Raji (cell line): ENCODE results near the gene TEX14.

Experiments used
- POLR2A ChIP-seq: IDR thresholded peaks from 2 replicates; pipeline ENCODE4 v1.6.1; 2011; ENCODE audit warnings: low read depth, low read length, control low read depth; ENCODE audit not compliant: insufficient read depth

The TEX14 gene

DNA sequence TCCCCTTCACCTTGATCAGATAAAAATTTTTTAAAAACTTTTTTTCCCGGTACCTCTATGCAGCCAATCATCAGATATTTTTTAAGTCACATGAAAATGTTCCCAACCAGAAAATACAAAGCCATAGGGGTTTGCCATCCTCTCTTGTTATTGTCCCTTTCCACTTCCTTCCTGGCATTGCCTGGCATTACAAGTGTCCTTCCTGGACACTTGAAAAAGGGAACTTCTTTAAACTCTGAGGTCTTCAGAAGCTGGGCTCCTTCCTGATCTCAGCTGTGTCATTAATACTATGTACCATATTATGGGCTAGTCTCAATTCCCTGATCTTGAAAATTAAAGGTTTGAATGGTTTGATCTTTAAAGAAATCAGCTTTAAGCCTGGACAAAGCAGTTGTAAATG, 64.9 kb downstream of the TEX14 start:
- TF ChIP-seq POLR2A = no peak

DNA sequence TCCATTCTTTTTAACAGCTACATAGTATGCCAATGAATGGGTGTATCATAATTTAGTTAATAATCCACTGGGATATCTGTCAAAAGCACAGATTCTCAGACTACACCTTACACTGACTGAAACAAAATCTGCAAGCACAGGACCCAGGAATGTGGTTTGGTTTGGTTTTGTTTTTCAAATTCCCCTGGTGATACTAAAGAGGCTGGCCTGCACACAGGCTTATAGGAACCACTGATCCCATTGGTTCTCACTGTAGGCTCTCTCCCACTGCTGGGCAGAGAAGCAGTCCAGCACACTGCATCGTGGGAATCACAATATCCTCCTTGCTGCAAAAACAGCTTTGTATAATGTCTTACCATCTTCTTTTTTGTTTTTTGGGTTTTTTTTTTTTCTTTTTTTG, 67.1 kb downstream of the TEX14 start:
- TF ChIP-seq POLR2A = no peak

DNA sequence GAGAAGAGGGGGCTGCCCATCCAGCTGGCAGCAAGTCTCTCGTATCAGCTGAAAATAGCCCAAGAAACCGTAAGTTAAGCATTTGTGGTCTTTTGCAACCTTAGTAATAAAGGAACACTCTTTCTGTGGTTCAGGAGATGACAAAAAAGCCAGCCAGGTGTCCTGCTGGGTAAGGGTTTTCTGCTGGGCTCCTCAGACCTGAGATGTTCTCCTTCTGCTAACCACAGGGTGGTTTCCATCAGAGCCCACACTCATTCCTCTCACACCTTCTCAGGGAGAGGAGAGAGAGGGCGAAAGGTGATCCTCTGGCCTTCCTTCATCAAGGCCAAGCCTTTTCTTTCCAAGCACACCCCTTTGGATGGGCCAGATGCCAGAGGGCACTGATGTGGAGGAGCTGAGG, 70.7 kb downstream of the TEX14 start:
- TF ChIP-seq POLR2A = no peak

DNA sequence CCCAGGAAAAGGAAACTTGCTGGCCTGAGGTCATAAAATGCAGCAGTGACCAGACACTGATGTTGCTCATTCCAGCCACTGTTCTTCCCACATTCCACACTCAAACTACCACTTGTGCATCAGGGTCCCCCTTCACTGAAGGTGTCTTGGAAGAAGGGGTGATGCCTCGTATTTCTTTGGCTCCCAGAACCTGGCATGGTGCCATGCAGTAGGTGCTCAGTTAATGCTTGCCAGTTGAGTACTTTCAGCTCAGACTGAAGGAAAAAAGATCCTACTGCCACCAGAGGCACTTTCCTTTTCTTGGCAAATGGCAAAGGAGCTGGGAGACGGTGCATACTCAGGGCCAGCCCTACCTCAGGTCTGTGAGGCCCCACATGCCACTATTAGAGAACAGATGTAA, 73.5 kb downstream of the TEX14 start:
- no peak for TF ChIP-seq POLR2A

DNA sequence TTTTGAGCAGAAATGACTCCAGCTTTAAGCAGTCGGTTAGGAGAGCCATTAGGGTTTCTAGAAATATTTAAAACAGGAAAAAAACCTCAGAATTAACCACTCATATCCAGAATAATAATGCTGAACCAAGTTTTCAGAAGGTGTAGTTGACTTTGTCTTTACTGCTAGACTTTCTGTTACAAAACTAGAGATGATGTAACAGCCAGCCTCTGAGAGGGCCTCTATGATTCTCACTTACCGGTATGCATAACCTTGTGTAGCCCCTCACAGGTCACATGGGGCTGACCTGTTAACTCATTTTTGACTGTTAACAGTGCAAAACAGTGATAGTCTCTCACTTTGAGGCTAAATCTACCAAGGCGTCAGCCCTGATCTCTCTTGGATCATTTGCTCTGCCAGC, 74.3 kb downstream of the TEX14 start:
- no peak for TF ChIP-seq POLR2A

DNA sequence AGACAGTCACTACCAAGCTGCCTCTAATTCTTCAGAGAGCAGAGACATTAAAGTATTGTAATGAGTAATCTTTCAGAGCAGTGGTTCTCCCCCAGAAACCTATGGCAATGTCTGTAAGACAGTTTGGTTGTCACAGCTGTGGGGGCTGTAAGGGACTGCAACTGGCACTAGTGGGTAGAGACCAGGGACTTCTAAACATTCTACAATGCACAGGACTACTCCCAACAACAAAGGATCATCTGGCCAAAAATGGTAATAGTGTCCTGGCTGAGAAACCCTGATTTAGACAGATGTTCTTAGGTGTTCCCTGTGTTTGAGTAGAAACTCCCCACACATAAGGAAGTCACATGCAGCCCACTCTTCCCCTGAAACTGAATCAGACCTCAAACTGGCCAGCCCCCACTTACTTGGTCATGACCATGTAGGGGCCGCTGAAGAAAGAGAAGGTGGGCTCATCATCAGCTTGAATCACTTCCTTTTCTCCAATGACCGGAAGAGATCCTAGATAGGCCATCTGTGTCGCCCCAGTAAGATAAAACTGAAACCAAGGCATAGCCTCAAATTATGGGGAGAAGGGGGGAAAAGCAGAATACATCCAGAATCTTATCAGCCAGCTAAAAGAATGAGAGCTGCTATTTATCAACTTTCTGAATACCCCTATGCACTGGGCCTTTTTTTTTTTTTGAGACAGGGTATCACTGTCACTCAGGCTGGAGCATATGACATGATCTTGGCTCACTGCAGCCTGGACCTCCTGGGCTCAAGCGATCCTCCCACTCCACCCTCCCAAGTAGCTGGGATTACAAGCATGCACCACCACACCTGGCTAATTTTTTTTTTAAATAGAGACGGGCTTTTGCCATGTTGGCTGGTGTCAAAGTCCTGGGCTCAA, 75.8 kb downstream of the TEX14 start:
- no peak for TF ChIP-seq POLR2A

DNA sequence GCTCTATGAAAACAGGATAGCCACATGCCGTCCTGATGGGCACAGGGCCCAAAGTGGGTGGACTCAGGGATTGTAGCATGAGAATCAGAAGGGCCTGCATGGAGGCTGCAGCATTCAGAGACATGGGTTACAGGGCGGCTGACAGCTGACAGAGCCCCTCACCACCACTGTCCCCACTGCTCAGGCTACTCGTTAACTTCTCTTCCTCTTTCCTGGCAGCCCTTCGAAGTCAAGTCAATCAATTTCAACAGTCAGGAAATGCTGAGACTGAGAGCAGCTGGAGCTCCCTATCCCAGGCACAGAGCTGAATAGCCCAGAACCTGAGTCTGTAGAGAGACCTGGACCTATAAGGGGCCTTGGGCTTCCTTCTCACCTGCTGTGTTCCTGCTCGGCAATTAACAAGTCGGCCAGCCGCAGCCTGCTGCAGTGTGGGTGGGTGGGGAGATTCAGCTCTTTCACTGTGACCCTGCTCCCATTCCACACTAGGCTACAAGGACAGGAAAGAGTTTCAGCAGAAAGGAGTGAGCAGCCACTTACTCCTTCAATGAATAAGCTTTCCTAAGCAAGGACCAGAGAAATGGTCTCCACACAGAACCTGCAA, 76.9 kb downstream of the TEX14 start:
- no peak for TF ChIP-seq POLR2A

DNA sequence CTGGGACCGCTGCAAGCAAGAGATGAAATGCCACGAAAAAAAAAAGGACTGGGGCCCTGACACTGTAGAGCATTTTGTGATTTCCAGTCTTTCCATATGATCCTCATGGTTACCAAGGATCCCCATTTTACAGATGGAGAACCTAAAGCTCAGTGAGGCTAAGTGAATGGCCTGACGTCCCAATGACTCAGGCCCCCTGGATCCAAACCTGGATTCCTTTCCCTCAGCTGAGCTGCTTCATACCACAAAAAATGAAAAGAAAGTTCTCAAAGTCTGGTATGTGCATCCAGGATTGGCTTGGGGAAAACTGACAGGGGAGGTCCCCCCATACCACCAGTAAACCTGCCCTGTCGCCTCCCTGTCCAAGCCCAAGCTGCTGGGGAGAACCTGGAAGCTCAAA, 80.5 kb downstream of the TEX14 start:
- TF ChIP-seq POLR2A = no peak

DNA sequence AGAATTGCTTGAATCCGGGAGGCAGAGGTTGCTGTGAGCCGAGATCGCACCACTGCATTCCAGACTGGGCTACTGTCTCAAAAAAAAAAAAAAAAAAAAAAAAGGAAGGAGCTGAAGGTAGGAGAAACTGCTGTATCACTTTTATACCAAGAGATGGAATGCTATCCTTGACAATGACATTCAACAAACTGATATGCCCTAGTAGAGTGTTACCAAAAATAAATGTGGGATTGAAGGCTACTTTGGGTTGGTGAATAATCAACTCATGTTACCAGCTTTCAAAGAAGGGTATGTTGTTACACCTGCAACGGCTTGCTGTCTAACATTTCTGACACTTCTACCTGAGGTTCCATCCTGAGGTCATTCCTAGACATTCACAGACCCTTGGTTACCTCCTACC, 84.9 kb downstream of the TEX14 start:
- TF ChIP-seq POLR2A = no peak

DNA sequence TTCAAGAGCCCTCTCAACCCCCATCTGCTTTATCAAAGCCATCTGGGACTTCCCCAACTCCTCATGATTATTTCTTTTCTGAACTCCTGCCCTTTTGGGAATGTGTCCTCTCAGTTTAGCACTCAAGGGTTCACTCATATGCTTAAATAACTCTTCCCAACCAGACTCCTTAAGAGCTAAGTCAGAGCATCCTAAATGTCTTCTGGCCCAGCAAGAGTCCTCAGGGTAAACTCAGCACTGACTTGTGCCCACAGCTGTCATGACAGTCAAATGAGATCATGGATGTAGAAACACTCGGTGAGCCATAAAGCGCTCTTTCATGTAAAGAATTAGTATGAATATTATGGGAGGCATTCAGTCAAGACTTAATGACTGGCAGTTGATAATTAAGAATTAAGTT, 85.9 kb downstream of the TEX14 start:
- no peak for TF ChIP-seq POLR2A

DNA sequence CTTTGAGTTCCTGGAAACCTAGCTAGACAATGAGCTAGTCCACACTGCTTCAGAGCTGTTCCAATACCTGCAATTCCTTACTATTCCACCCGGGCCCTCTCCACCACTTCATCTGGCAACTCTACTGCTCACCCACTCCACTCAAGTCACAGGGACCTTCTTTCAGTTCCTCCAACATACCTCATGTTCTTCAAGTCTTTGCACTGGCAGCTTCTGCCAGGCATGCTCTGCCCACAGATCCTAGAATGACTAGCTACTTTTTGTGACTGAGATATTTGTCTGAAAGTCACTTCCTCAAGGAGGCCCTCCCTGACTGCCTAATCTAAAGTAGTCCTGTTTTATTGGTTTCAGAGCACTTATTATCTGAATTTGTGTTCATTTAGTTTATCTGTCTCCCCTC, 86.4 kb downstream of the TEX14 start:
- TF ChIP-seq POLR2A = no peak

DNA sequence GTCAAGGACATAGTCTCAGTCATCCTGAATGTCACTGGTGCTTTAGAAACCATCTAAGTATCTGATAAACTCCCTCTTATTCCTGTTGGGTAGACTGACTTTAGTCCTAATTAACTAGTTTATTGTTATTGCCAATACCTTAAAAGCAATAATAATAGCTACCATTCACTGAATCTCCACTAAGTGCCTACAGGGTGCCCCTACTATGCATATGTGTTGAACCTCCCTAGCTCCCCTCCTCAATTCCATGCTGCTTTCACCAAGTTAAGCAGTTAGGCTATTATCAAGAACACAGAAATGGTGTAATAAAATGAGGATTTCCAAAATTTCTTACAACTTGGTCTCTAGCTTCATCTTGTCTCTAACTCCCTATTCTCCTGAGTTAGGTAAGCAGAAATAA, 89.9 kb downstream of the TEX14 start:
- TF ChIP-seq POLR2A = no peak

DNA sequence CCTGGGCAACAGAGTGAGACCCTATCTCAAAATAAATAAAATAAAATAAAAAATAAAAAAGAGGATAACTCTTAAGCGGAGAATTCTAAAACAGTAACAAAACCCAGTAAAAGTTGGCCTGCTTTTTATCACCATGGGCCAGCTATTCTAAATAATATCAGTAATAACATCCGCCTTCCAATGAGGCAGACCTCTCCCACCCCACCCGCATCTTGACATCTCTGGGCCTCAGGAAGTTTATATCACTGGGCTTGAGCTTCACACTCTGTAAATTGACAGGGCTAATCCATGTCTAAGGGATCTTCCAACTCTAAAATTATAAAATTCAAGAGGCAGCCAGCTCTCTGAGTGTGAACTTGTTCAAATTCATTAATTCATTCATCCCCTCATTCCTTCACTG, 94.5 kb downstream of the TEX14 start:
- no peak for TF ChIP-seq POLR2A

DNA sequence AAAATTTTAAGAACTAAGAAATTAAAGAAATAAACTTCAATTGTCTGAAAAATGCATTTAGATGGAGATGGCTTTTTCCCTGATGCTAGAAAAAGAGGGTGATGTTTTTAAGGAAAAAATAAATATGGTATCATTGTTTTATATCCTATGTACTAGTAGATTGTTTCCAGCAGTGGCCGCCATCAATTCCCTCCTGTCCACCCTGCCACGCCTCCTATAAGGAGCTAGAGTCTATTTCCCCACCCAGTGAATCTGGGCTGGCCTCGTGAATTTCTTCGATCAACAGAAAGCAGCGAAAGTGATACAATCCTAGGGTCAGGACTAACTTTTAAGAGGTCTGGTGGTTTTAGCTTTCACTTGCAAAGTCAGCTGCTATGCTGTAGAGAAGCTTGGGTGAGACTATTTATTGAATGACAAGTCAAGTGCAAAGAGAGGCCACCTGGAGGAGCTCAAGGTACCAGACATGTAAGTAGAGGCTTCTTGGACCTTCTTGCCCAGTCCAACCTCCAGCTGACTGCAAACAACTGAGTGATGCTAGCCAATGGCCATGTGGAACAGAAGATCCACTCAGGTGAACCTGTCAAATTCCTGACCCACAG, 96.6 kb downstream of the TEX14 start:
- TF ChIP-seq POLR2A = no peak

DNA sequence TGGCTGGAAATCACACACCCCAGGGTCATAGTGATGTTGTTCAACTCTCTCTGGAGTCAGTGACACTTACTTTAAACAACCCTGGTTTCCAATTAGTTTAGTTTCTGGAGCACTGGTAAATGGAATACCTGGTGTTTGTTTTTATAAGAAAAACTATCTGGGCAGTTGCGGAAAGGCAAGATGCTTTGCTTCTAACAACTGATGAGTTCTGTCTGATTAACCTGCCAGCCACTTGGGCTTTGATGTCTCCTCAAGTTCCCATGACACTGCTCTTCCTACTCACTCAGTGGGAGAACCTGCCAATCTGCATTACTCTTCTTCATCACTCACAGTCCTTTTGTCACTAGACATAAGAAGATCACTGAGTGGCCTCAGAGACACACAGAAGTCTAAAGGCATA, 98.7 kb downstream of the TEX14 start:
- no peak for TF ChIP-seq POLR2A

DNA sequence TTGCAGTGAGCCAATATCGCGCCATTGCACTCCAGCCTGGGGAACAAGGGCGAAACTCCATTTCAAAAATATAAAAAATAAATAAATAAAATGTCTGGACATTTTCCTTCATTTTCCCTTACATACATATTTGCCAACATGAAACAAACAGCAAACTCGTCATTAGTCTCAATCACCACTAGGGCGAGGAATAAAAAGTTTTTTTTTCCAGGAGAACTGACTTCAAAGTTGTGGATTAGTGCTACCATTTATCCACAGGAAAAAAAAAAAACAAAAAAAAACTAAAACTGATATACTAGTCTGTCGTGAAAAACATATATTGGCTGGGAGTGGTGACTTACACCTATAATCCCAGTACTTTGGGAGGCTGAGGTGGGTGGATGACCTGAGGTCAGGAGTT, 100.4 kb downstream of the TEX14 start:
- TF ChIP-seq POLR2A = no peak
